Esophagus squamous epithelium (tissue), 5 donors: ENCODE measurements around the gene HS2ST1. TPM values are rescaled to one million over a fixed set of nuclear protein-coding genes. Genes with fewer than 3 reads are reported as not detected.

Source experiments
- DNase-seq: peaks from one replicate; lab custom pipeline; 2025; lab: John Stamatoyannopoulos, UW
- H3K27ac ChIP-seq, 4 donors: fragments of 200-600 bp; sonication (generic); one replicate each; pipeline ENCODE4 v1.5.1; 2016 to 2019; ENCODE audit warnings: mild to moderate bottlenecking in 1 of 4
- H3K27me3 ChIP-seq, 4 donors: fragments of 200-600 bp; sonication (generic); 1 replicate in 3 of 4; 2 replicates in 1 of 4; pipeline versions ENCODE4 v1.5.1 to v1.6.0; 2017 to 2021; ENCODE audit warnings: antibody characterized with exemption in 1 of 4
- H3K36me3 ChIP-seq, 3 donors: fragments of 200-600 bp; sonication (generic); one replicate each; pipeline ENCODE4 v1.5.1; 2016 to 2019
- H3K4me1 ChIP-seq, 3 donors: fragments of 200-600 bp; sonication (generic); one replicate each; pipeline ENCODE4 v1.5.1; 2017 to 2019
- H3K4me3 ChIP-seq, 4 donors: fragments of 200-600 bp; sonication (generic); 1 replicate in 3 of 4; 2 replicates in 1 of 4; pipeline ENCODE4 v1.5.1; 2016 to 2019; ENCODE audit warnings: mild to moderate bottlenecking in 2 of 4, moderate library complexity in 1 of 4
- H3K9me3 ChIP-seq, 3 donors: fragments of 200-600 bp; sonication (generic); one replicate each; pipeline ENCODE4 v1.5.1; 2016 to 2019
- POLR2A ChIP-seq, 4 donors: fragments of 450-650 bp; IDR thresholded peaks; one replicate each; pipeline ENCODE4 v1.6.1; 2017; ENCODE audit warnings: antibody characterized with exemption in 4 of 4, mild to moderate bottlenecking in 4 of 4, moderate library complexity in 3 of 4
- WGBS, 2 donors: methylation state at CpG; one replicate each; pipeline ENCODE4 v1.1.5; 2018; 5-methylcytosine and 5-hydroxymethylcytosine counted together
- intact Hi-C: fragments of 100-400 bp; cut with DNase I; formaldehyde crosslinking; loops from one replicate; pipeline ENCODE4 v1.15.0; 2022
- total RNA-seq, 4 donors: library from RNA; depleted of rRNA; stranded (reverse); fragments of >200 nt; gene quantifications; one replicate each; pipeline ENCODE4 v1.1.0, GENCODE V29; 2016
- TF ChIP-seq, protein P1 (sequence below), 6 experiments: fragments of 450-650 bp in 4 of 6; fragments of 200-600 bp in 2 of 6; sonication (generic) in 2 of 6; IDR thresholded peaks; one replicate each; pipeline ENCODE4 v1.5.1; 2016 to 2019; ENCODE audit warnings: antibody characterized with exemption in 6 of 6, mild to moderate bottlenecking in 4 of 6, moderate library complexity in 4 of 6
- donor health status: DM: yes; HTN: yes; CAD: no.

The HS2ST1 gene
- total RNA-seq, 4 donors from 2014 or later: 5.3 to 10.5 (median 9.1) TPM

DNA sequence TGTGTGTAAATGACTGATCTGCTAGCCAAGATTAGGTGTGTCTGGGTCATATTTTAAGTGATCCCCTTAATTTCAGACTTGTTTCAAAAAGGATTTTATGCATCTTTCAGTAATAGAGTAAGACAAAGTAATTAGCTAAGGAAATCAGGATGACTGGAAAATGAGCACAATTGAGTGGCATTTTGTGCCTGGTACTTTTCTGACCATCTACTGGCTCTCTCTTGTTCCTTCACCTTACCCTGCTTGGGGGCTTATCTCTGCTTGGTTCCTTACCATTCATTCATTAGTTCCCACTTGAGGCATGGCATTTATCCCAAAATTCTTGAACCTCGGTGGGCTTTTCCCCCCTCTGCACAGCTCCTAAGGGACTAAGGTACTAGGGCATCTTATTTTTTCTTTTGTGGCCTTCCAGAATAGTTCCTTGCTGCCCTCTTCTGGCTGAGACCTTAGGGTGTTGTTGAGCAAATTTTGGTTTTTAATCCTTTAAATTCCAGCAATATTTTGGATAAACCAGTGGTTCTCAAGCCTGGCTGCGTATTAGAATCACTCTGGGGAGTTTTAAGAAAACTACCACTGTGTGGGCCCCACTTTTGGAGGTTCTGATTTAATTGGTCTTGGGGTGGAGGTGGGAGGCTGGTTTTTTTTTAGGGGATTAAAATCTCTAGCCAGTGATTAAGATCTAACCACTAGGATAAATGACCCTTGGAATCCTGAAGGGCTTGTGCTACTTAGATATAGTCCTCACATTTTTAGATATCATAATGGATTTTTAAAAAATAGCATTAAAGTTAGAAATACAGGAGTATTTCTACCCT is 50.8 kb downstream of the HS2ST1 start:
- DNase-seq: no peak
- no peak for TF ChIP-seq POLR2A (IDR thresholded peaks at IDR 0.05)
- TF ChIP-seq, protein P1, sequence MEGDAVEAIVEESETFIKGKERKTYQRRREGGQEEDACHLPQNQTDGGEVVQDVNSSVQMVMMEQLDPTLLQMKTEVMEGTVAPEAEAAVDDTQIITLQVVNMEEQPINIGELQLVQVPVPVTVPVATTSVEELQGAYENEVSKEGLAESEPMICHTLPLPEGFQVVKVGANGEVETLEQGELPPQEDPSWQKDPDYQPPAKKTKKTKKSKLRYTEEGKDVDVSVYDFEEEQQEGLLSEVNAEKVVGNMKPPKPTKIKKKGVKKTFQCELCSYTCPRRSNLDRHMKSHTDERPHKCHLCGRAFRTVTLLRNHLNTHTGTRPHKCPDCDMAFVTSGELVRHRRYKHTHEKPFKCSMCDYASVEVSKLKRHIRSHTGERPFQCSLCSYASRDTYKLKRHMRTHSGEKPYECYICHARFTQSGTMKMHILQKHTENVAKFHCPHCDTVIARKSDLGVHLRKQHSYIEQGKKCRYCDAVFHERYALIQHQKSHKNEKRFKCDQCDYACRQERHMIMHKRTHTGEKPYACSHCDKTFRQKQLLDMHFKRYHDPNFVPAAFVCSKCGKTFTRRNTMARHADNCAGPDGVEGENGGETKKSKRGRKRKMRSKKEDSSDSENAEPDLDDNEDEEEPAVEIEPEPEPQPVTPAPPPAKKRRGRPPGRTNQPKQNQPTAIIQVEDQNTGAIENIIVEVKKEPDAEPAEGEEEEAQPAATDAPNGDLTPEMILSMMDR (IDR thresholded peaks at IDR 0.05): peak; percentile 28 to 61 (median 52)
- intact Hi-C loops: loop anchor here (5.0 kb wide), 1 partner anchor 133 kb away; no protein-coding TSS in a partner anchor
- Histone ChIP-seq H3K36me3 (no peaks in the 10 kb centered on the region), H3K27me3 (no peaks in the 10 kb centered on the region), H3K9me3 (no peaks in the 10 kb centered on the region), H3K4me1 (no peaks in the 10 kb centered on the region), H3K27ac (no peak overlapping the region), H3K4me3 (no peak overlapping the region)
- WGBS, 2 donors: 17 to 31% methylated on average over 2 of the region's 2 CpGs

DNA sequence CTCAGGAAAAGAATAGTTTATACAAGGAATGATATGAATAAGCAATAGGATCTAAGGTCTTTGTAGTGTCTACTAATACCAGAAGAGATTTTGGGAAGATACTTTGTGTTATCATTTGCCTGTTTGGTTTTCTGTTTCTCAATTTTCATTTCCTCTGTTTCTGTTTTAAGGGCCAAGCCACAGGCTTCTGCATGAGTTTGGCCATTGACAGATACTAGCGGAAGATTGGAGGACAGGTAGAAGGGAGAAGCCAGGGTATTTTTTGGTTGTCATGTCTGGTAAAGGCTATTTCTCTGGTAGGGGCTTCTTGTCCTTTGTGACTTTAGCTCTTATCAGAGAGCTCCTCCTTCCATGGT is 51.4 kb downstream of the HS2ST1 start:
- no peak for DNase-seq
- H3K36me3 ChIP-seq: no peaks in the 10 kb centered on the region
- TF ChIP-seq, protein P1 (IDR thresholded peaks at IDR 0.05): no peak
- TF ChIP-seq POLR2A (IDR thresholded peaks at IDR 0.05): no peak
- H3K4me3 ChIP-seq: no peak overlapping the region
- WGBS, 2 donors: 79 to 92% methylated on average over 1 of the region's 1 CpG
- intact Hi-C loops: loop anchor here (5.0 kb wide), 1 partner anchor 134 kb away; no protein-coding TSS in a partner anchor
- no peaks in the 10 kb centered on the region for H3K4me1 ChIP-seq
- no peak overlapping the region for H3K27ac ChIP-seq
- H3K27me3 ChIP-seq: no peaks in the 10 kb centered on the region
- H3K9me3 ChIP-seq: no peaks in the 10 kb centered on the region

DNA sequence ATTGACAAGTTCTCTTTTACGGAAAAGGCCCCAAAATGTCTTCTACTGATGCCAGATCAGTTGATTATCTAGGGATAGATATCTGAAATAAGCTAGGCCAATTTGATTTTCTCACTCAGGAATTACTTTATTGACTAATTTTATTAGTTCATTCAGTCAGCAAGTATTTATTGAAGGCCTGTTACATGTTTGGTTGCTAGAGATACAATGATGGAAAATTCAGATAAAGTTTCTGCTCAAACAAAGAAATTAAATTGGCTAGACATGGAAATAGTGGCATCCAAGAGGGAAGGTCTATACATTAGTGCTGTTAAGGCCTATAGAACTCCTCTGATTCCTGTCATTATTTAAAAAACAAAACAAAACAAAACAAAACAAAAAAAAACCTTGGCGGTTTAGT is 56.5 kb downstream of the HS2ST1 start:
- TF ChIP-seq POLR2A (IDR thresholded peaks at IDR 0.05): no peak
- TF ChIP-seq, protein P1 (IDR thresholded peaks at IDR 0.05): no peak
- WGBS, 2 donors: 49 to 50% methylated on average over 2 of the region's 2 CpGs
- no peaks in the 10 kb centered on the region for H3K27me3 ChIP-seq
- H3K36me3 ChIP-seq: no peaks in the 10 kb centered on the region
- no peak for DNase-seq
- H3K27ac ChIP-seq: no peak overlapping the region
- H3K9me3 ChIP-seq: no peaks in the 10 kb centered on the region
- H3K4me1 ChIP-seq: peaks cover 0 to 18% (median 0%) of the 10 kb centered on the region in 3 donors
- intact Hi-C loops: no loop called here
- H3K4me3 ChIP-seq: no peak overlapping the region

DNA sequence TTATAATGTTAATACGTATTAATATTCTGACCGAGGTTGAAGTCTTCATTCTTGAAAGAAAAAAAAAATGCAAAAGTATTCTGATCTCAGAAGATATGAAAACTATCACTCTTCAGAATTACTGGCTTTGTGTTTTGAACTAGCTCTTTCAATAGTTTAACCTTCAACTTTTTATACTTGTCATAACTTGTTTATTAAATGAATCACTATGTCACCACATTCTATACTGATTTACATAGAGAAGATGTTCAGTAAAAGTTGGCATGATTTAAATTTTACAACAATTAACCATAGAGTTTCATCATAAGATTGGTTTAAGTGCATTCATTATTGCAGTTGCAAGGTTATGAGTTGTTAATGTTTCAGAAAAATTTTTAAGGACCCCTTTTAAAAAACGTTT is 57.3 kb downstream of the HS2ST1 start:
- 32 to 34% methylated on average over 3 of the region's 3 CpGs for whole genome bisulfite sequencing, 2 donors
- Histone ChIP-seq H3K27ac (no peak overlapping the region), H3K4me1 (peaks cover 0 to 18% (median 0%) of the 10 kb centered on the region in 3 donors), H3K36me3 (no peaks in the 10 kb centered on the region), H3K4me3 (no peak overlapping the region), H3K27me3 (no peaks in the 10 kb centered on the region), H3K9me3 (no peaks in the 10 kb centered on the region)
- no peak for DNase-seq
- intact Hi-C loops: no loop called here
- TF ChIP-seq, protein P1 (IDR thresholded peaks at IDR 0.05): no peak
- no peak for TF ChIP-seq POLR2A (IDR thresholded peaks at IDR 0.05)

DNA sequence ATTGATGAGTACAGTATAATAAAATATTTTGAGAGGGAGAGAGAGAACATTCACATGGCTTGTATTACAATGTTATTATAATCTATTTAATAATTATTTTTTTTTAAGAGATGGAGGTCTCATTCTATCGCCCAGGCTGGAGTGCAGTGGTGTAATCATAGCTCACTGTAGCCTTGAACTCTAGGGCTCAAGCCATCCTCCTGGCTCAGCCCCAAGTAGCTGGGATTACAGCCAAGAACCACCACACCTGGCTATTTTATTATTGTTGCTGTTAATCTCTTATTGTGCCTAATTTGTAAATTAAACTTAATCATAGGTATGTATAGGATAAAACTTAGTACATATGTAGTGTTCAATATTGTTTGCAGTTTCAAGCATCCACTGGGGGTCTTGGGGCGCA is 57.8 kb downstream of the HS2ST1 start:
- 66 to 87% methylated on average over 2 of the region's 2 CpGs for WGBS, 2 donors
- Histone ChIP-seq H3K27me3 (no peaks in the 10 kb centered on the region), H3K4me1 (peaks cover 0 to 18% (median 0%) of the 10 kb centered on the region in 3 donors), H3K36me3 (no peaks in the 10 kb centered on the region), H3K27ac (no peak overlapping the region), H3K9me3 (no peaks in the 10 kb centered on the region), H3K4me3 (no peak overlapping the region)
- no peak for TF ChIP-seq POLR2A (IDR thresholded peaks at IDR 0.05)
- TF ChIP-seq, protein P1 (IDR thresholded peaks at IDR 0.05): no peak
- intact Hi-C loops: no loop called here
- no peak for DNase-seq
